Lung microvascular endothelial cell (primary cell): ENCODE data around the gene MYO1H. TPM values are rescaled to one million over a fixed set of nuclear protein-coding genes. Genes with fewer than 3 reads are reported as not detected.
A peak's percentile ranks its signal among the peaks of the same experiment; 100 is the strongest.
"Not testable (repeated sequence)": the region's sequence is repeated elsewhere in the genome, so short reads cannot be mapped to it uniquely, and the experiment has no call there.

Experiments
- DNase-seq, 2 donors: peaks; one replicate each; pipeline versions ENCODE4 v3.0.0 to v3.0.0-alpha.2; 2010; ENCODE audit warnings: low read depth in 2 of 2
- total RNA-seq: library from RNA; depleted of rRNA; stranded (reverse); fragments of >200 nt; gene quantifications from 2 replicates; pipeline ENCODE4 v1.2.1, GENCODE V29; 2014

MYO1H gene
- total RNA-seq, 1 donor from 2014 or later: not detected

DNA sequence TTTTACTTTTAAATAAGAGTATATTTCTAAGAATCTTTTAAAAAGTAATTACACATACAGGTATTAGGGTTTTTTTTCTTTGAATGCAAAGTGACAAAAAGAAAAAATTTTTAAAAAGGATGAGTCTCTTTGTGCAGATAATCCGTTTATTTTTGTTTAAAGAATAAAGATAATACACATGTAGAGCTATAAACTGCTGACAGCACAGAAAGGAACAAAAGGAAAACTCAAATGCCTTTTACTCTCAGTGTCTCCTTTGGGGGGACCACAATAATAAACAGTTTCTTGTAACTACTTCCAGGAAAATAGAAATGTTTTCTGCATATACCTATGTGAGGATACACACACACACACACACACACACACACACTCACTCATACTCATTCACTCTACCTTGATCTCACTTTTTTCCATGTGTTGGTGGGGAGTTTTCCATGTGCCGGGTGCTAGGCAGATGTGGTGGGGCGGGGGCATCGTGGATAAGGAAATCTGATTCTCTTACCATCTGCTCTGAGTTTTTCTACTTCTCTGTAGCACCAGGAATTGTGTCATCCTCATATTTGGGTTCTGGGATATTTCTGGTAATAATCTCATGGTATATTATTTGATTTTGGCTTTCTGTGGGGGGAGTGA is 71.3 kb downstream of the MYO1H start:
- DNase-seq: no peak

DNA sequence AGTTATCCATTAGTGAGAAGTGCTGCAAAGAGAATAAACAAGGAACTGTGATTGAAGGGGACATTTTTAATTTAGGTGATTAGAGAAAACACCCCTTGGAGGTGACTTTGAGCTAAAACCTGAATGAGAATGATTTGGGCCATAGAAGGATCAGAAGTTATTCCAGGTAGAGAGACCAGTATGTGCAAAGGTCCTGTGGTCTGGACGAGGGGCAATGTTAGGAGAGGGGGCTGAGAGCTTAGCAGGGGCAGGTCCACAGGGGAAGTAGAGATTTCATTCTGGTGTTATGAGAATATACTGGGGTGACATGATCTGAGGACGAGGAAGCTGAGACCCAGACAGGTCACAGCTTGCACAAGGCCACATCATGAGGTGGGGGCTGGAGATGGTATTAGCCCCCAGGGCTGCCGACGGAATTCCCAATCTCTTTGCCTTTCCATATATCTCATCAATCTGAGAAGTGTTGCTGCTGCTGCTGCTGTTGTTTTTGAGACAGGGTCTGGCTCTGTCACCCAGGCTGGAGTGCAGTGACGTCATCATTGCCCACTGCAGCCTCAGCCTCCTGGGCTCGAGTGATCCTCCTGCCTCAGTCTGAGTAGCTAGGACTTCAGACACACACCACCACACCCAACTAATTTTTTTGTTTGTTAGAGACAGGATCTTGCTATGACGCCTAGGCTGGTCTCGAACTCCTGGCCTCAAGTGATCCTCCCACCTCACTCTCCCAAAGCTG is 73.8 kb downstream of the MYO1H start:
- DNase-seq: no peak

DNA sequence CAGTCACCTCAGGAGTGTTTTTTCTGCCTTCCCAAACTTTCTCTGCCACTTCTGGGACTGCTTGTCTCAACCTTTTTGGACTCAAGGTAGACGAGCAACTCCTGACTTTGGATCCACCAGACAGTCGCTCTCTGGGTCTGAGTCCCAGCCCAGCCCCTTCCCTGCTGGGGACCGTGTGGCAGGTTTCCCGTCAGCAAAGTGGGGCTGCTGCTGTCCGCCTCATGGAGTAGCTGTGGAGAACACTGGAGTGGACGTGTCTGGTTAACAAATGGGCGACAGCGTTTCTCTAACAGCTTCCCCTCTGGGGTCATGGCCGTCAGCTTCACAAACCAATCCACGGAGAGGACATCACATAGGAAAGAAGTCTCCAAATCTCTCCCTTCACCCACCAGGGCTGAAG is 74.6 kb downstream of the MYO1H start:
- no peak for DNase-seq

DNA sequence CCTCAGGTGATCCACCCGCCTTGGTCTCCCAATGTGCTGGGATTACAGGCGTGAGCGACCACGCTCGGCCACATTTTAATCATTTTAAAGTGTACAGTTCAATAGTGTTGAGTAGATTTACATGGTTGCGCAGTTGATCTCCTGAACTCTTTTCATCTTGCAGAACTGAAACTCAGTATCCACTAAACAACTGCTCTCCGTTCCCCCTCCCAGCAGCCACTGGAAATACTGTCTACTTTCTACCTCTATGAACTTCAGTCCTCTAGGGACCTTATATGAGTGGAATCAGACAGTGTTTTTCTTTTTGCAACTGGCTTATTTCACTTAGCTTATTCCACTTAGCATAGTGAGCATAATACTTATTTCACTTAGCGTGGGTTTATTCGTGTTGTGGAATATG is 75.7 kb downstream of the MYO1H start:
- no peak for DNase-seq

- peak; percentile 88 to 90 for DNase-seq
These were observed 80.4 kb downstream of the MYO1H start for GRCh38 chr12:109428037-109428629.

GRCh38 chr12:109428804-109429203 is 81.1 kb downstream of the MYO1H start:
- DNase-seq: not testable (repeated sequence)

GRCh38 chr12:109430244-109430643 is 82.5 kb downstream of the MYO1H start:
- DNase-seq: no peak

DNA sequence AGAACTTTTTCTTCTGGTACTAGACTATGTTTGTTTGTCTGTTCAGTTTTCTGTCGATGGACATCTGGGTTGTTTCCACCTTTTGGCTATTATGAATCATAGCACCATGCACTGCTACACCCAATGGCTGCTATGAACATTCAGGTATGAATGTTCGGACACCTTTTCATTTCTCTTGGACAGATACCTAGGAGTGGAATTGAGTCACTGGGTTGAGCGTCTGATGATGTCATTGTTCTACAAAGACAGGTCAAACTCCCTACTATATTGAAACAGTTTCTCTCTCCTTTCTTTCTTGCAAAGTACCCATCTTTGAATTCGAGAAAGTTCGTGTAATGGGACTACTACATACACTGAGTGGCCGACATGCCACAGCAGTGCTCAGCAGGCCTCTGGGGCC is 84.7 kb downstream of the MYO1H start:
- no peak for DNase-seq

DNA sequence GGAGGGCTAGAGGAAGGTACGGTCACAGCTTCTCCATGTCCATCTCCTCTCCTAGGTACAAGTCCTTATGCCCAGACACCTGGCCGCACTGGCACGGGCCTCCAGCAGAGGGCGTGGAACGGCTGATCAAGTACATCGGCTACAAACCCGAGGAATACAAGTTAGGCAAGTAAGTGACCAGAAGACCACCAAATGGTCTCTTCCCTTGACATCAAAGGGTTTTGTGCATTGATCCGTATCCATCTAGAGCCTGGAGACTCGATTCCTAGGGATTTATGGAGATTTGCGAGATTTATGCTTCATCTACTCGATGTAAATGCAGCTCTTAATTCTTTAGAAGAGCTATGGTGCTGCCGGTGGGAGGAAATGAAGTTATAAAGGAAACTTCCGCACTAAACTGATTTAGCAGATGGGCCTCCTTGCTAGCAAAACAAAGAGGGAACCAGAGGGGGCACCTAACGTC is 85.2 kb downstream of the MYO1H start:
- DNase-seq: peak; percentile 91 to 92

DNA sequence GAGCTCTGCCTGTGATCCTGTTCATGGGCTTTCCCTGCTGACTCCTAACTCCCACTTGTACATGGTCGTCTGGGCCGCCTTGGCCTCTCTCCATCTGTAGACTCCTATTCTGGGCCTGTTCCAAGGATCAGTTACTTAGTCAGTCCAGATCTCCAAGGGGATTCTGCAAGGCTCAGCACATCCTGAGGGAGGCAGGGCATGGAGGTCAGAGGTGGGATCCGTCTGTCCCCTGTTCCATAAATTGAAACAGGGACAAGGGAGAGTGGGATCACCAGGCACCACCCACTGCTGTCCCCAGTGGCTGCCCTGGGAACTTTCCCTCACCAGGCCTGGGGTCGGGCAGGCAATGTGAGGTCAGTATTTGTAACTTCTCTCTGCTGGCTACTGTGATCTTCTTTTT is 85.9 kb downstream of the MYO1H start:
- DNase-seq: no peak

DNA sequence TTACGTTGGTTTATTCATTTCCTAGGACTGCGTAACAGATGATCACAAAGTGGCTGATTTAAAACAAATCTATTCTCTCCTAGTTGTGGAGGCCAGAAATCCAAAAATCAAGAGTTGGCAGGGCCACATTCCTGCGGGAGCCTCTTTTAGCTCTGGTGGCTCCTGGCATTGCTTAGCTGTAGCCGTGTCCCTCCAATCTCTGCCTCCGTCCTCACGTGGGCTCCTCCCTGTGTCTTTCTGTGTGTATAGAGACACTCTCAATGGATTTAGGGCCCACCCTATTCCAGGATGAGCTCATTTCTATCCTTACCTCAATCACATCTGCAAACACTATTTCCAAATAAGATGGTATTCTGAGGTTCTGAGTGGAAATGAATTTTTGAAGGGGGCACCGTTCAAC is 86.9 kb downstream of the MYO1H start:
- no peak for DNase-seq

DNA sequence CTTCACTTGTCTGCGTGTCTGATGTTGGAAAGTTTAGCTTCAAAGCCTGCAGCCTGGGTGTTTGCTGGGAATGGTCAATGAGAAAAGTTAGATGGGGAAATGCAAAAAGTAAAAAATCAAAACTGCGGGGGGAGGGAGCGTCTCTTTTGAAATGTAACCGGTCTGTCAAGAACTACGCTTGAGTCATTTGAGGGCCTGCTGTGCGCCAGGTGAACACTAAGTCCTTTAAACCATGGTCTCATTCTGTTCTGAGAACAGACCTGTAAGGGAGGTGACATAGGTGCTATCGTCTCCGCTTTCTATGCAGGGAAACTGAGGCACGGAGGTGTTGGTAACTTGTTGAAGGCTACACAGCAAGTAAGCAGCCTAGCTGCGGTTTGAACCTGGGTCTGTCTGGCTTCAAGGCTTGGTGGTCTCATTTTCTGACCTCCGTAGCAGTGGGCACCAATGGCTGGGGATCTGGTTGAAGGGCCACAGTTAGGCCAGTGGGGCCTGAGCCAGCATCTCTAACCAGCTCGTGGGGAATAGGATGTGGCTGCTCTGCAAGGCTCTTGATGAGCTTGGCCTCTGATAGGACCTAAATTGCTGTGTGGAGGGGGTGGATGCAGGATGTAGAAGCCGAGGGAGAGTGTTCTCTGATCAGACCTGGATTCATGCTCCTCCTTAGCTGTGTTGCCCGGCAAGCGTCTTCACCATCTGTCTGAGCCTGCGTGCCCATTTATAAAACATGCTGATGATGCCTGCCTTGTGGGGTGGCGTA is 87.9 kb downstream of the MYO1H start:
- no peak for DNase-seq

DNA sequence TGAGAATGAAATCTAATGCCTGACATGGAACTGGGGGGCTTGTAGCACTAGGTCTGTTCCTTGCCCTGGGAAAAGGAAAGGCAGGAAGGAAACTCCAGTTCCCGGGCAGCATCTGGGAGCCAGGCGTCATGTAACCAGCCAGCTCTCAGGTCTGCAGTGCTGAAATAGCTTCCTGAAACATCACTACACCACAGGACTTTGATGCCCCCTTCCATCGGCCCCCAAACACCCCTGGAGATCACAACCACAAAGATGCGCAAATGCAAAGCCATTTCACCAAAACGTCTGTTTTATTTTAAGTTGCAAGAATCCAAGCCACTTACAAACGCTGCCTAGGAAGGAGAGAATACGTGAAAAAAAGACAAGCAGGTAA is 88.5 kb downstream of the MYO1H start:
- DNase-seq: no peak

DNA sequence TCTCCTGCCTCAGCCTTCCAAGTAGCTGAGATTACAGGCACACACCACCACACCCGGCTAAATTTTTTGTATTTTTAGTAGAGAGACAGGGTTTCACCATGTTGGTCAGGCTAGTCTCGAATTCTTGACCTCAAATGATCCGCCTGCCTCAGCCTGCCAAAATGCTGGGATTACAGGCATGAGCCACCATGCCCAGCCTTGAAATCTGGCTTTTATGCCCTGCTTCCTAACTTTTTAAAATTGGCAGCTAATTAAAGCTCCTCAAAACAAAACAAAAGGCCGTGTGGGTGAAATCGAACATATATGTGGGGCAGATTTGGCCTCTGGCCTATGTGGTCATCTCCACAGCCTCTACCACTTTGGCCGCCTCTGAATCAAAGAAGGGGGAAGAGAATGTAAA is 91.5 kb downstream of the MYO1H start:
- DNase-seq: no peak

GRCh38 chr12:109439951-109440350 is 92.3 kb downstream of the MYO1H start:
- not testable (repeated sequence) for DNase-seq

DNA sequence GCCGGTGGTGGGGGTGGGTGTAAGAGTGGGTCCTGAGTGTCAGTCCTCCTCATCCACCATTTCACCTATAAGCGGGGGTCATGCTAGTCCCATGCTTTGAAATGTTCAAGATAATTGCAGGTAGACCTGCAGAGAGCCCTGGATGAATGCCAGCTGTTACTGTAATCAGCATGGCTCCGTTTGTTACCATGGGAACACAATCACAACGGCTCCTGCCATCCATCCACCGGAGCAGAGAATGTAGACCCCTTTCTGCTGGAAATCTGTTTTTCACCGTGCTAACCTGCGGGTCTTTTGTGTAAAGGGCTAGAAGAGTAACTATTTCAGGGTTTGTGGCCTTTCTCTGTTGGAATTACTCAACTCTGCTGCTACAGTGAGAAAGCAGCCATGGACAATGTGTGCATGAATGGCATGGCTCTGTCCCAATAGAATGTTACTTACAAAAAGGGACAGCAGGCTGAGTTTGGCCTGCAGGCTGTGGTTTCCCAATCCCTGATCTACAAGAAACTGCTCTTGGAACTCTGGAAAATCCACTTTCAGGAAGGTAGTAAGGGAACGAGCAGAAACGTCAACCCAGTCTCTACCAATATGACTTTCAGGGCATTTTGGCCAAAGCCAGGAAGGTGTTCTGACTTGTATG is 93.3 kb downstream of the MYO1H start:
- DNase-seq: peak in 1 of 2 donors; percentile 20

- DNase-seq: no peak
These were observed 96.1 kb downstream of the MYO1H start for GRCh38 chr12:109443794-109444193.

- no peak for DNase-seq
These were observed 96.6 kb downstream of the MYO1H start for GRCh38 chr12:109444259-109444658.

- DNase-seq: no peak
These were observed 97.5 kb downstream of the MYO1H start for GRCh38 chr12:109445191-109445609.

DNA sequence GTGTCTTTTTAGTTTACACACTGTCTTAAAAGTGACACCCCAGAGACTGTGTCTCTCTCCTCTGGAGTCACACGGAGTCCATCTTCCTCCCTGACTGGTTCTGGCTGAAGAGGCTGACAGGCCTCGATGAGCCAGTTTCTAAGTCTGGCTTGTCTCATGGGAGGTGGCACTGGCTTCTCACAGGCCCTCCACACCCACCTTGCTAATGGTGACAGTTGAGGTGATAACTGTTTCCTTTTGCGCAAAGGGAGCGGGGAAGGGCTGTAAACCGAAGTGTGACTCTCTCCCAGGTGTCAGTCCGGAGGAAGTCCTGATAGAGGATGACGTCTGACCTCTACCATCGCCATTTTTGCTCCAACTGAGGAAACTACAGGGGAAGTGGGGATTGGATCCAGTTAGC is 99.2 kb downstream of the MYO1H start:
- DNase-seq: no peak

DNA sequence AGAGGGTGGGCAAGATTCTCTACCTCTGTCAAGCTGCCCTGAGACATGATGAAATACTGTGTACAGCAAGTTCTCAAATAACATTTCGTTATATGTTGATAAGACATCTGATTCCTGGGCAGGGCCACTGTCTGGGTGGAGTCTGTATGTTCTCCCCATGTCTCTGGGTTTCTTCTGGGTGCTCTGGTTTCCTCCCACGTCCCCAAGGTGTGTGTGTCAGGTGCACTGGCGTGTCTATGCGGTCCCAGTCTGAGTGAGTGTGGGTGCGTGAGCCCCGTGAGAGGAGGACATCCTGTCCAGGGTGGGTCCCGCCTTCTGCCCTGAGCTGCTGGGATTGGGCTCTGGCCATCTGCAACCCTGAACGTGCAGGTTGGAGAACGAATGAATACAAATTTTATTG is 99.8 kb downstream of the MYO1H start:
- no peak for DNase-seq

DNA sequence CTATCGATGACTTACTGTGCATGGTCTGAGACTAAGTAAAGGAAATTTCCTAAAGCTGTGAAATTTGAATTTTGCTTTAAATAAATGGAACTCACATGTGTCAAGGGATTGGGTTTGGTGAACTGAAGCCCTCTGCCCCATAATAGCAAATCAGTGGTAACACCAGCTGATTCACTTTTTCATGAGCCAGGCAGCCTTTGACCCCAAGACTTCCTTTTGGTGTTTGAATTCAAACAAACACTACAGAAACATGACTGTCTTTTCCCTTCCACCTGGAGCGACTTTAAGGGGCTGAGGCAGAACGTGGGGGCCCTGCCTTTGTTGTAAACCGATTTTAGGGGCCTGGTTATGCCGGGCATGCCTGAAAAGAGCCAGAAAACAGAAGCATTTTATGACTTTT is 100.6 kb downstream of the MYO1H start:
- DNase-seq: peak in 1 of 2 donors; percentile 74
